GM06990 (cell line): ENCODE results near the gene LGALS3BP.

Experiments used
- DNase-seq: peaks from one replicate; pipeline ENCODE4 v3.0.0-alpha.2; 2011; ENCODE audit not compliant: insufficient read length; ENCODE audit errors: extremely low read depth
- H3K27me3 ChIP-seq: replicated peaks from 2 replicates; pipeline ENCODE4 v1.6.0; 2011; ENCODE audit warnings: low read length; ENCODE audit not compliant: control insufficient read depth, insufficient read depth
- H3K36me3 ChIP-seq: 2 replicates; pipeline ENCODE4 v1.5.1; 2011; ENCODE audit warnings: low read length; ENCODE audit not compliant: control insufficient read depth, insufficient read depth
- H3K4me3 ChIP-seq: replicated peaks from 2 replicates; pipeline ENCODE4 v1.5.1; 2011; ENCODE audit warnings: low read depth, mild to moderate bottlenecking, control low read depth, low read length
- CTCF ChIP-seq: IDR thresholded peaks from 2 replicates; pipeline ENCODE4 v1.5.1; 2011; ENCODE audit warnings: low read length, control low read depth, mild to moderate bottlenecking, inconsistent platforms; ENCODE audit not compliant: insufficient read depth, poor library complexity, severe bottlenecking

LGALS3BP gene

GRCh38 chr17:78922816-78923498 lies 56.8 kb downstream of the LGALS3BP start:
- no peak overlapping the region for H3K4me3 ChIP-seq
- no peak for DNase-seq
- no peak for TF ChIP-seq CTCF
- no peaks in the 10 kb centered on the region; the same call in 1 of the 2 replicates for H3K27me3 ChIP-seq
- no peaks in the 10 kb centered on the region for H3K36me3 ChIP-seq

GRCh38 chr17:78921437-78921971 lies 58.2 kb downstream of the LGALS3BP start:
- H3K4me3 ChIP-seq: no peak overlapping the region

More at GRCh38 chr17:78921437-78921971, 58.2 kb downstream of the LGALS3BP start:
- H3K36me3 ChIP-seq: no peaks in the 10 kb centered on the region
- TF ChIP-seq CTCF: no peak
- no peaks in the 10 kb centered on the region; the same call in 1 of the 2 replicates for H3K27me3 ChIP-seq
- no peak for DNase-seq
